Pulmonary artery endothelial cell (primary cell): ENCODE data around the gene IGFBP7. TPM values are rescaled to one million over a fixed set of nuclear protein-coding genes. Genes with fewer than 3 reads are reported as not detected.

Experiments
- DNase-seq: peaks from one replicate; pipeline ENCODE4 v3.0.0-alpha.2; 2011; ENCODE audit warnings: low read depth, low spot score
- total RNA-seq: library from RNA; depleted of rRNA; stranded (reverse); fragments of >200 nt; gene quantifications from 2 replicates; pipeline ENCODE4 v1.2.3, GENCODE V29; 2014

IGFBP7 gene, protein sequence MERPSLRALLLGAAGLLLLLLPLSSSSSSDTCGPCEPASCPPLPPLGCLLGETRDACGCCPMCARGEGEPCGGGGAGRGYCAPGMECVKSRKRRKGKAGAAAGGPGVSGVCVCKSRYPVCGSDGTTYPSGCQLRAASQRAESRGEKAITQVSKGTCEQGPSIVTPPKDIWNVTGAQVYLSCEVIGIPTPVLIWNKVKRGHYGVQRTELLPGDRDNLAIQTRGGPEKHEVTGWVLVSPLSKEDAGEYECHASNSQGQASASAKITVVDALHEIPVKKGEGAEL
- total RNA-seq = 322 and 445 TPM in 2 replicates

DNA sequence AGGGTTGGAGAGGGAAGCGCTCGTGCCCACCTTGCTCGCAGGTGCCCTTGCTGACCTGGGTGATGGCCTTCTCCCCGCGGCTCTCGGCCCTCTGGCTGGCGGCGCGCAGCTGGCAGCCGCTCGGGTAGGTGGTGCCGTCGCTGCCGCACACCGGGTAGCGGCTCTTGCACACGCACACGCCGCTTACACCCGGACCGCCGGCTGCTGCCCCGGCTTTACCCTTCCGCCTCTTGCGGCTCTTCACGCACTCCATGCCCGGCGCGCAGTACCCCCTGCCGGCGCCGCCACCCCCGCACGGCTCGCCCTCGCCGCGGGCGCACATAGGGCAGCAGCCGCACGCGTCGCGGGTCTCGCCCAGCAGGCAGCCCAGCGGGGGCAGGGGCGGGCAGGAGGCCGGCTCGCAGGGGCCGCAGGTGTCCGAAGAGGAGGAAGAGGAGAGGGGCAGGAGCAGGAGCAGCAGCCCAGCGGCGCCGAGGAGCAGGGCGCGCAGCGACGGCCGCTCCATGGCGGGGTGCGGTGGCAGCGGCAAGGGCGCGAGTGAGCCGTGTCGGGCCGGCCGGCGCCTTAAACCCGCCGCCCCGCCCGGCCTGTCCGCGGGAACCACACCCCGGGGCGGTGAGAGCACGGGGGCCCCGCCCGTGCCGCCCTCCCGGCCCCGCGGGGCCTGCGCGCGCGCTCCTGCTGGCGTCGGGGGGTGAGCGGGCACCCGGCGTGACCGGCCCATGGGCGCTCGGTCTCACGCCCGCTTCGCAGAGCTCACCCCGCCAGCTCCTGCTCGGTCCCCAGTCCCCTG is at the start of gene IGFBP7:
Gene IGFBP7 (minus strand): TSS at position 539 of the 793 bp plus-strand sequence. CDS start 34 bp downstream, at position 505.
- DNase-seq = no peak

DNA sequence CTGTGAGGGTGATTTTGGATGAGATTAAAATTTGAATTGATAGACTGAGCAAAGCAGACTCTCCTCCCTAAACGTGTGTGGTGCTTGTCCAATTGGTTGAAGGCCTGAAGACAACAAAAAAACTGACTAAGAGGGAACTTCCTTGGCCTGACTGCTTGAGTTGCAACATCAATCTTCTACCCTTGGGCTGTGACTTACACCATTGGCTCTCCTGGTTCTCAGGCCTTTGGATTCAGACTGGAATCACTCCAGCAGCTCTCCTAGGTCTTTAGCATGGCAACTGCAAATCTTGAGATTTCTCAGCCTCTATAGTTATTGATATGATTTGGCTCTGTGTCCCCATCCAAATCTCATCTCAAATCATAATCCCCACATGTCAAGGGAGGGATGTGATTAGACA is 49.7 kb upstream of the IGFBP7 start:
- DNase-seq = no peak

DNA sequence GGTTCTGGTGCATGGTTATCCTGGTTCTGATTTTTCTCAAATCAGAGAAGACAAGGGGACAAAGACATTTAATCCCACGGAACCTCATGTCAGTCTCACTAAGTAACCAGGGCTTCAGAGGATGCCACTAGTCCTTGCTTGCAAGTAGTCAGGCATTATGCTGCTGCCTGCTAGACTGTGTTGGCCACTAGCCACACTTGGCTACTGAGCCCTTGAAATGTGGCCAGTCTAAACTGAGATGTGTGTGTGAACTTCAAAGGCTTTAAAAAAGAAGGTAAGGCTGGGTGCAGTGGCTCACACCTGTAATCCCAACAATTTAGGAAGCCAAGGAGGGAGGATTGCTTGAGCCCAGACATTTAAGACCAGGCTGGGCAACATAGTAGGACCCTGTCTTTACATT is 48.6 kb upstream of the IGFBP7 start:
- no peak for DNase-seq

DNA sequence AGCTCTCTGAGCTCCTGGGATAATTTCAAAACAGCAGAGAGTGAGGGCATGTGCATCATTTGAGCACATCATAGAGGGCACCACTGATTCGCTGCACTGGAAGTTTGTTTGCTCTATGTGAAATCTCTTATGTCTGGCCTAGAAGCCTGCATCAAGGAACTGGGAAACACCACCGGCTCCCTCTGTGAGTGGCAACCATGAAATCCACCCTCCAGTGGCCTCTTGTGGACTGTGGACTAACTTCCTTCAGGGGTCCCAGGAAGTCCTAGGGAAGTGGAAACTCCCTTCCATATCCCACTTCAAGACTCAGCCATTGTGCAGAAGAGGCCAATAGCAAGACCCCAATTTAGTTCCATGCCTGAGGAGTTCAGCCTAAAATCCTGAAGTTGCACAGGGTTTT is 48.0 kb upstream of the IGFBP7 start:
- no peak for DNase-seq

DNA sequence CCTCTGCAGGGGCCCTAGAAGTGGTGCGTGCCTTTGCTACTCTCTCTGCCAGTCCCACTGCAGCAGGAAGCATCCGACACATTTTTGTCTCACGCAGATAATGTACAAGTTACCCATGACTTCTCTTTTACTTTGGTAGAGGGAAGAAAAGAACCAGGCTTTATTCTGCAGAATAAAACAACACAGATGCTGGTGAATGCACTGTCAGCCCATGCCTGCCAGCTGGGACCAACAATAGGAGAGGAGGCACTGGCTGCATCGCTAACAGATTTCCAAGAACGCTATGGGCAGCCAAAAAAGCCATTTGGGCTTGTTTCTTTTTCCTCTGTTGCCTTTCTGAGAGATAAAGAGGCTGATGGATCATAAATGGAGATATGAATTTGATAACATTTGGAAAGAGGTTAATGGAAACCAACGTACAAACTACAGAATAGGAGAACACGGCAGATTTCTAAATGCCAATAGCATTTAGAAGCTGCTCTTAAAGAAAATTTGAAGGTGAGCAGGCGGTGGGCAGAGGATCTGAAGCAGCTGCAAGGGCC is 47.5 kb upstream of the IGFBP7 start:
- DNase-seq = no peak

DNA sequence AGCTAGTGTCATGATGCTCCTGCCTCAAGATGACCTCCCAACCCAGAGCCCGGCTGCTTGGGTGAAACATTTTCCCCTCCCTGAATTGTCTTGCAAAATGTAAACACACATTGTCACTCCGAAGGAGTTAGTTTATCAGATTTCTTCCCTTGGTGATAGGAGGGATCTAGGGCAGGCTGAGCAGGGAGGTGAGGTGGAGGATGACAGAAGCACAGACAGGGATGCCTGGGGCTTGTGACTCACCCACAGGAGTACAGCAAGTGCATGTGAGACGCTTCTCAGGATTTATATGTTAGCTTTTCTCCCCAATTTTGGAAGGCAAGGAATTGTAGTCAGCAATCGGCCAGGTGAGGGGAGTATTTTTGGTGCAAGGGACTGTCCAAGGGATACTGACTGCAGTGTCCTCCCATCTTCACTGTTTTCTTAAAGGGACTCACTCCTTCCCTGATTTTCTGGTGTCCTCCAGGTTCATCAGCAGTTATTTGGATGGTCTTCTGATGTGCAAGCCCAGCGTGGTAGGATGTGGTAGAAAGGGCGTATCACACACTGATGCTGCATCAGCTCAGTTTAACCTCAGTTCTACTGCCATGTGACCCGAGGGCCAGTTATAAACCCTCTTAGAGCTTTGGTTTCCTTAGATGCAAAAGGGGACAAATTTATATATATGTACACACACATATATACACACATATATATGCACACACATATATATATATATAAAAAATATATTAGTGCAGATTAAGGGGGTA is 46.2 kb upstream of the IGFBP7 start:
- no peak for DNase-seq

DNA sequence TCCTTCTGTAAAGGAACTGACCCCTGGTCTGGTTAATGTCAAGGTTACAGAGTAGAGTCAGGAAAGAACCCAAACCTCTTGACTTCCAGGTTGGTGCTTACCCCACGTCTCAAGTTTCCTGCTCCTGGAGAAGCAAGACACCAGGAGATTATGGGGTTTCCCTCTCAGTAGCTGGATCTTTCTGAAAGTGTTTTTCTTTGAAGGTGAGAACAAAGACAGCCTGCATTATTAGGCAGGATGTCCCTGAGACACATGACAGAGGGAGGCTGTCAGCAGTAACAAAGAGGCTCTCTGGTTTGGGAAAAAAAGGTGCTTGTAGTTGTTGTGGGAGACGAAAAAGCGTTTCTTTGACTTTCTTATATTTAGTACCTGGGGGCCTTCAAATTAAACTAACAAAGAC is 44.7 kb upstream of the IGFBP7 start:
- no peak for DNase-seq

DNA sequence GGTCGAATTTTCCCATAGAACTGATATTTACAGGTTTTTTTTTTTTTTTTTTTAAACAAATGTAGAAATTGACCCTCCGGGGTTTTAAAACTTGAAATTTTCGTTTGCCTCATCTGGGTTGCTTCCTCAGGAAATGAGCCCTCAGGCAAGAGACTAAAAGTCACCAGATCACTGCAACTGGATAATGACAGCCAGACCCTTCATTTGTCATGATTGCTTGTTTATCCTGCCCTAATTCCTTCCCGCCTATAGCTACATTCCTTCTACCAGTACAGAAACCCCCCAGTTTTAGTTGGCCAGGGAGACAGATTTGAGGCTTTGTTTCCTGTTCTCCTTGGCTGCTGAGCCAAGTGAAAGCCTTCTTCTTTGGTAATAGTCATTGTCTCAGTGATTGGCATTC is 44.0 kb upstream of the IGFBP7 start:
- DNase-seq = no peak

DNA sequence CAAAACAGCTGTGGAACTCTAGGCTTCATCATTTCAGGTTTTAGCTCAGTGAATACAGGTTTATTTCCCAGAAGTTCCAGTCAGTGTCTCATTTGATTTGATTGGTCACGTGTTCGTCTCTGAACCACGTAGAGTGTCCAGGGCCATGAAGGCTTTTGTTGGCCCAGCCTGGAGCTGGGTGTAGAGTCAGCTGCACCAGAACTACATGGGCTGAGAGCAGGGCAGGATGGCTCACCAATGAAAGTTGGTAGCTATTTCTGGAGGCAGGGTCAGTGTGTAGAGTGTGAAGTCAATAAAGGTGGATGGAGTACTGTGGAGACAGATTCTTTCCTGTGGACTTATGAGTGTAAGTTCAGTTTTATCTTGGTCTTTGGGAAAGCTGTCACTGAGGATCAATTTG is 43.0 kb upstream of the IGFBP7 start:
- DNase-seq = no peak

DNA sequence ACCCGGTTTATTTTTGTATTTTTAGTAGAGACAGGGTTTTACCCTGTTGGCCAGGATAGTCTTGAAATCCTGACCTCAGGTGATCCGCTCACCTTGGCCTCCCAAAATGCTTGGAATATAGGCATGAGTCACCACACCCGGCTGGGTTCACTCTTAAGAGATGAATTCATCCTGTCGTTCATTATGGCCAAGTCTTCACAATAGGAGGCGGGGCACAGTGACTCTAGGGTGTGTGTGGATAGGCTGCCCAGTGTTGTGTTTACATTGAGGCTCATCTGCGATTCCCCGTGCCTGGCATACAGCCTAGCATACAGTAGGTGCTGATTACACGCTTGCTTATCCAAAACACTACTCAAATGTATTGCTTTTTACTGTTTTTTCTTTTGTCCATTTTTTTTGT is 41.3 kb upstream of the IGFBP7 start:
- DNase-seq = no peak

DNA sequence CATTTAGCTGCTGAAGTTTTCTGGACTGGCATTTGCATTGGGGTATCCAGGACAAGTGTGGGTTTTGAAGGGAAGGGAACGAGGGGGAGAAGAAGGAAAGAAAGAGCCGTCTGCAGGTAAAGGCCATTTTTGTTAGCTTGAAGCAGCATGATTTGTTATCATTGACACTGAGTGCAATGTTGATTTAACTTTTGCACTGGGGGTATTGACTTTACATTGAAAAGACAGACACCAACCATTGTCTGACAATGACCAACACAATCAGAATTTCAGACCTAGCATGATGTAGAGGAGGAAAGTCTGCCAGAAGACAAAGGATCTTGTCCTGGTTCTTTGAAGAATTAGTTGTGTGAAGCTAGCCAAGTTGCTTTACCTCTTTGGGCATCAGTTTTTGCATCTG is 39.6 kb upstream of the IGFBP7 start:
- no peak for DNase-seq

DNA sequence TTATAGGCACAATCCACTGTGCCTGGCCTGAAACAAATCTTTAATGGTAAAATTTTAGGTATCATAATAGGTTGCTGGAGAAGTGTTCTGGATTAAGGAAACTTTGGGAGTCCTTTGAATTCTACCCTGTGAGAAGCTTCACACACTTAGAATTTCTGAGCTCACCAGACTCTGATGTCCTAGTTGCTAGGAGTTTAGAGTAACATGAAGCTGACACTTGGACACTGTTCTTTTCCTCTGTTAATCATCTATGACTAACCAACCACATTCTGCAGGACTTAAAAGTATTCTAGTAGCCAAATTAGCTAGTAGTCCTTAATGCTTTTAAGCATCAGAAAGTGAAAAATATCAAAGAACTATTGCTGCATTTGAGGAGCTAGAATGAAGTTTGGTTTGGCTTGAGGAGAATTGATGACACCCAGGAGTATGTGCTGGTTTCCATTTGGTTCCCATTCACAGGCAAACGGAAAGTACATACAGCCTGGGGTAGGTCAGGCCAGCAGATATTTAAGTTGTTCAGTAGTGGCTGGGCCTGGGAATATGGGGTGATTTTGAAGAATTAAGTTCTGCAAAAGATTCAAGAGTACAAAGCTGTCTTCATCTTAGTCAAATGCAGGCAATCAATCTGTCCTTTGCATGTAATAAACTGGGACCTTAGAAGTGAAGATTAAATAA is 38.8 kb upstream of the IGFBP7 start:
- no peak for DNase-seq

DNA sequence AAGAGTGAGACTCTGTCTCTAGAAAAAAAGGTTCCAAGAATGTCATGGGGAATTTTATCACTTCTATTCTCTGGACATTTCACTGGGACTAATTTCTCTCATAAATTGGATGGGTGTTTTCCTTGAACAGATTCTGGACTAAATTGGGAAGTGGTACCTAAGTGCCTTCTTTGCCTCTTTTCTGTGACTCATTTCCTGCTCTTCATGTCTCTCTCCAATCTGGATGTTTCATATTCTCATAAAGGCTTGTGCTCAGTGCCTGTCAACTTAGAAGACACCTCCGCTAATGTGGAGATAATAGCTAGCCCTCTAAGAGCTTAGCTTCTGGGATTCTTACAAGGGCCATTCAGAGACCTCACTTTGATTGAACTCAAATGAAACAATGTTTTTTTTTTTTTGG is 38.0 kb upstream of the IGFBP7 start:
- DNase-seq = no peak

DNA sequence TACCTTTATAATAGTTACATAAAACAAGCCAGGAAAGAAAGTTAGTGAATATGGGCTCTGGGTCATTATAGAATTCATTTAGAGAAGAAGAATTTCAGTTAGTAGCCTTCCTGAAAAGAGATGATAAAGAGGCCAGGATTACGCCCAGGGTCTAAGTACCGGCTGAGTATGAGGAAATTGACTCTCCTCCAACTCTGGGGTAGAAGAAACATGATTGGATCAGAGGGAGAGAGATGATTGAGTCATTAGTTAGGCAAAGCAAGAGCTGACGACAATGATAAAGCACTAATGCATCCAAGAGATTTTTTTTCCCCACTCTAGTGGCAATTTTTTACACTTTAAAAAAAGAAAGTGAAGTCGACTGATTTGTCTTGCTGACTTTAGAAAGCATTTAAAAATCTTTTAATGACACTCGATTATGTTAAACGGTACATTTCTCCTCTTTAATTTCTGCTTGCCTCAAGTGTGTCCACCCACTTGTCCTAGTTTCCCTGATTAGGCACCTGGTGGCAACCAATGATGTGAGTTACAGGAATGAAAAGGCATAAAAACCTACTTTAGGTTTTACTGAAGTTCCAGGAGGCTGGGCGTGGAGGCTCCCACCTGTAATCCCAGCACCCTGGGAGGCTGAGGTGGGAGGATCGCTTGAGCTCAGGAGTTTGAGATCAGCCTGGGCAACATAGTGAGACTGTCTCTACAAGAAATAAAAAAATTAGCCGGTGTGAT is 37.3 kb upstream of the IGFBP7 start:
- no peak for DNase-seq

DNA sequence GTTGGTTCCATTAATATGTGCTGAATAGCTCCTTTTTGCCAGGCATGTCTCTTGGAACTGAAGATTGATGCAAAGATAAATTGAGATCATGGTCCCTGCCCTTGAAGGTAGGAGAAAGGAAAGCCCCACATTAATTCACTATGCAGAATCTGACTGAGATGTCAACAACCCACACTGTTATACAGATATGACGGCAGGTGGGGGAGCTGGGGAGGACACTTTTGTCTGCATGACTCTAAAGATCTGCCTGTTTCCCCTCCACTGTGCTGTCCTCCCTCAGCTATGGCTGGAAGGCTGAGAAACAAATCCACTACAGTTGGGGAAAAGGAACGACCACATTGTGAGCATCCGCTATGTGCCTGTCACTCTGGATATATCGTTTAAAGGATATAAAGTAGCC is 36.3 kb upstream of the IGFBP7 start:
- DNase-seq = no peak

DNA sequence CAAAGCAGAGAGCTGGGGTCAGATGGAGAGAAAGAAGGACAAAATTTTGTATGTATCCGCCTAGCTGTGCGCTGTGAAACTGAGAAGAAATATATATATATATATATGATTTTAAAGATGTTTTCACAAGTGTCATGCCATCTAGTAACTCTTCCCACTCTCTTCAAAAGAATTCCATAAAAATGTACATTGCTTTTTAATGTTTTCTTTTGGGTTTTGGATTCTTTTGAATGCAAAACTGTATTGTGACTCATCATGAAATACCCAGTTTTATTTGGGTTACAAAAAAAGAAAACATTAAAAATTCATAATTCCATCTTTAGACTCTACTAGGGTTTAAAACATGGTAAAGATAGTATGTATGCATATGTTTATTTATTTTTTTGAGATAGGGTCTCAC is 34.3 kb upstream of the IGFBP7 start:
- DNase-seq = no peak

DNA sequence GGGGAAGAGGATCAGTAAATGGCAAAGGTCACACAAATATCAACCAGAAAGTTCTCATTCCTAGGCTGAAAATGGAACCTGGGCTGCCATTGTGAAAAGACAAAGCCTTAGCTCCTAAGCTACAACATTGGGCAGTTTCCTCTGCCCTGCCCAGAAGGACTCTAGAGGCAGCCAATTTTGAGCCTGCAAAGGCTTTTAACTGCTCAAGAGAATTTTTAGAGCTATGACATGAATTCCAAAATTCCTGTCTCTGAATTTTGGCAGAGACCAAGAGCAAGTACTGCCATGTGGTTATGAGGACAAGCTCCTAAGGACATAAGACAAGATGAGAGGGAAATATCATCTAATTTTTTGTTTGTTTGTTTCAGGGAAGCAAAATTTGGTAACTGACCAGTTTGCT is 29.6 kb upstream of the IGFBP7 start:
- DNase-seq = no peak

DNA sequence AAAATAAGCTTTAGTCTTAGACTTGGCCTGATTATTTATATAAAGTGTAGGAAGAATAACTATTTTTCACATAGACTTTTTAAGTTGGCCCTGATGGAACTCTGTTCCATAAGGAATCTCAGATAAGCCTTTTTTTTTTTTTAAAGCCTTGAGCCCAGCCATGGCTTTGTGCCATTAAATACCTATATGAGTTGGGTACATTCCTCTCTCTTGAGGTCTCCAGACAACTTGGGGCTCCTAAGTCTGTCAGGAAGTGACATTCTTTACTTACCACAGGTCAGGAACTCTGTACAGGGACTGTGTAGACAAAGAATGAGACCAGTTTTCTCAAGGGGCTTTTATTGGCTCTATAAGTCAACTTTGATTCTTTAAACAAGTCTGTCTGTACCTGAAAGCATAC is 27.1 kb upstream of the IGFBP7 start:
- DNase-seq = no peak

DNA sequence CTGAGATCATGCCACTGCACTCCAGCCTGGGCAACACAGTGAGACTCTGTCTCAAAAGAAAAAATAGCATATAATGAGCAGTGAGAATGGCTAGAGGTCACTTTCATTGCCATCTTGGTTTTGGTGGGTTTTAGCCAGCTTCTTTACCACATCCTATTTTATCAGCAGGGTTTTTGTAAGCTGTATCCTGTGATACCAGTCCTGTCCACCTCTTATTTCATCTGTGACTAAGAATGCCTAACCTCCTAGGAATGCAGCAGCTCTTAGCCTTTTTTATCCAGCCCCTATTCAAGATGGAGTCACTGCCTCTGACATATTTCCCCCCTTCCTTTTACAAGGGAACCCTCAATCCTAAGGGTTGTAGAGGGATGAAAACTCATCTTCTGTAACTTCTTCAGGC is 26.1 kb upstream of the IGFBP7 start:
- DNase-seq = no peak

DNA sequence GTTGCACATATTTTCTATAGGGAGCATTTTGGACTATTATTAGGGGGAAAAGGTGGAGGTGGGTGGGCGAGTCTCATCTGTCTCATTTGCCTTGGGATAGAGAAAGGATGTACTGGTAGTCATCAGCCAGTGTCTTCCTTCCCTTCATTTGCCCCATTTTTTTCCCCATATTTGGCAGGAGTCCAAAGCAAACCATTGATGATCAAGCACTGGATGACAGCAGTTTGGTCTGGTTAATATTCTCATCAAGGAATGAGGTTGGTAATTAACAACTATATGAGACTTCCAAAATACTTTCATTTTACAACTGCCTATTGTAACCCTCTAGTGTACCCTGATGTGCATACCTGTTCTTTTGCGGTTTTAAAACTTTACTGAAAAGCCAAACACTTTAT is 22.6 kb upstream of the IGFBP7 start:
- DNase-seq = no peak
